GM23338 (cell line): ENCODE measurements around the gene PTK6. TPM values are rescaled to one million over a fixed set of nuclear protein-coding genes. Genes with fewer than 3 reads are reported as not detected.

Experiments used
- CTCF ChIP-seq, 2 experiments: fragments of 200-600 bp in 1 of 2; sonication (generic) in 1 of 2; conservative IDR thresholded peaks; 2 replicates each; pipeline versions ENCODE4 v1.5.1 to v1.6.1; 2016 to 2017; ENCODE audit warnings: antibody characterized with exemption in 2 of 2, low read depth in 2 of 2, mild to moderate bottlenecking in 2 of 2, moderate library complexity in 1 of 2
- ZNF462 ChIP-seq: fragments of 250-450 bp; sonication (Bioruptor Pico); IDR thresholded peaks from 2 replicates; pipeline ENCODE4 v1.5.0; 2020; ENCODE audit warnings: mild to moderate bottlenecking, moderate library complexity
- polyA plus RNA-seq: library from polyadenylated mRNA; unstranded; fragments of >200 nt; fragmentation: Nextera tagmentation; extraction: Ambion mirVana; gene quantifications from 2 replicates; pipeline ENCODE4 v1.2.1, GENCODE V29; 2016
- total RNA-seq: library from RNA; depleted of rRNA; stranded (reverse); fragments of >200 nt; shearing (Covaris generic); gene quantifications from 2 replicates; pipeline ENCODE4 v1.2.3, GENCODE V29; 2014
- TF ChIP-seq, protein P1 (sequence below): IDR thresholded peaks from 2 replicates; pipeline ENCODE4 v1.6.1; 2016; ENCODE audit warnings: antibody characterized with exemption
- TF ChIP-seq, protein P2 (sequence below): IDR thresholded peaks from one replicate; pipeline ENCODE4 v1.6.1; 2018; ENCODE audit warnings: antibody characterized with exemption; ENCODE audit not compliant: unreplicated experiment

PTK6 gene
- total and polyA plus RNA-seq, 2 experiments from 2014 or later, result 0.28 TPM; not detected in 1

DNA sequence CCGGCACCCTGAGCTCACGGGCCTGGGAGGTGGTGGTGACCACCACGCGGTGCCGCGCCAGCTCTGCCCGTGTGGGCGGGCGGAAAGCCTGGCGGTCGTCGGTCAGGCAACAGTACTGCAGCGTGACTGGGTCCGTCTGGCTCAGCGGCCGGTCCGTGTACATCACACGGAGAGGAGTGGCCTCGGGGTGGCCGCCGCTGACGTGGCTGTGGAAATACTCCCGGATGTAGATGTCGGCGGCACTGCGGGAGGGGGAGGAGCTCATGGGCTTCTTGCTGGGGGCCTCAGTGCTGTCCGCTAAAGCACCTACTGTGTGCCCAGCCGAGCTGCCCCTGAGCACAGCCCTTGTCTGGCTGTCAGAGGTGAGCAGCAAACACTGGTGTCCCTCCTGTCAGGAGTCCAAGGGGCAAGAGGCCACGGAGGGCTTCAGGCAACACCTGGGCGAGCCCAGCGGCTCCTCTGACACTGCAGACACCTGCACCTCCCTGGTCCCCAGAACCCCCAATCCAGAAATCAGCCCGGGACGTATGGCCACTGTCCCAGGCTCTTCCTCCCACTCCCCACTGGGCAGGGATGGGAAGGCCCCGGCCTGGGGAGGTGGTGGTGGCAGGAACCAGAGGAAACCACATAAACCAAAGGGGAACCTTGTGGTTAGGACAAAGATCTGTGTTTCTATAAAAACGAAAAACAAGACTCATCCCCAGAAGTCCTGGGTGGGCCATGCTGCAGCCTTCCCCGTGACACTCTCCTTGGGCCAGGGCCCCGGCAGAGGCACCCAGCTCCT is 30.4 kb upstream of the PTK6 start (continued):
- TF ChIP-seq ZNF462 (CRISPR knock-in tag) (no peak), CTCF (conservative IDR thresholded peaks at IDR 0.05; ENCODE audit: low read depth in 2 of 2) (no peak)
- TF ChIP-seq, protein P1, sequence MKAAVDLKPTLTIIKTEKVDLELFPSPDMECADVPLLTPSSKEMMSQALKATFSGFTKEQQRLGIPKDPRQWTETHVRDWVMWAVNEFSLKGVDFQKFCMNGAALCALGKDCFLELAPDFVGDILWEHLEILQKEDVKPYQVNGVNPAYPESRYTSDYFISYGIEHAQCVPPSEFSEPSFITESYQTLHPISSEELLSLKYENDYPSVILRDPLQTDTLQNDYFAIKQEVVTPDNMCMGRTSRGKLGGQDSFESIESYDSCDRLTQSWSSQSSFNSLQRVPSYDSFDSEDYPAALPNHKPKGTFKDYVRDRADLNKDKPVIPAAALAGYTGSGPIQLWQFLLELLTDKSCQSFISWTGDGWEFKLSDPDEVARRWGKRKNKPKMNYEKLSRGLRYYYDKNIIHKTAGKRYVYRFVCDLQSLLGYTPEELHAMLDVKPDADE, result no peak
- TF ChIP-seq, protein P2, sequence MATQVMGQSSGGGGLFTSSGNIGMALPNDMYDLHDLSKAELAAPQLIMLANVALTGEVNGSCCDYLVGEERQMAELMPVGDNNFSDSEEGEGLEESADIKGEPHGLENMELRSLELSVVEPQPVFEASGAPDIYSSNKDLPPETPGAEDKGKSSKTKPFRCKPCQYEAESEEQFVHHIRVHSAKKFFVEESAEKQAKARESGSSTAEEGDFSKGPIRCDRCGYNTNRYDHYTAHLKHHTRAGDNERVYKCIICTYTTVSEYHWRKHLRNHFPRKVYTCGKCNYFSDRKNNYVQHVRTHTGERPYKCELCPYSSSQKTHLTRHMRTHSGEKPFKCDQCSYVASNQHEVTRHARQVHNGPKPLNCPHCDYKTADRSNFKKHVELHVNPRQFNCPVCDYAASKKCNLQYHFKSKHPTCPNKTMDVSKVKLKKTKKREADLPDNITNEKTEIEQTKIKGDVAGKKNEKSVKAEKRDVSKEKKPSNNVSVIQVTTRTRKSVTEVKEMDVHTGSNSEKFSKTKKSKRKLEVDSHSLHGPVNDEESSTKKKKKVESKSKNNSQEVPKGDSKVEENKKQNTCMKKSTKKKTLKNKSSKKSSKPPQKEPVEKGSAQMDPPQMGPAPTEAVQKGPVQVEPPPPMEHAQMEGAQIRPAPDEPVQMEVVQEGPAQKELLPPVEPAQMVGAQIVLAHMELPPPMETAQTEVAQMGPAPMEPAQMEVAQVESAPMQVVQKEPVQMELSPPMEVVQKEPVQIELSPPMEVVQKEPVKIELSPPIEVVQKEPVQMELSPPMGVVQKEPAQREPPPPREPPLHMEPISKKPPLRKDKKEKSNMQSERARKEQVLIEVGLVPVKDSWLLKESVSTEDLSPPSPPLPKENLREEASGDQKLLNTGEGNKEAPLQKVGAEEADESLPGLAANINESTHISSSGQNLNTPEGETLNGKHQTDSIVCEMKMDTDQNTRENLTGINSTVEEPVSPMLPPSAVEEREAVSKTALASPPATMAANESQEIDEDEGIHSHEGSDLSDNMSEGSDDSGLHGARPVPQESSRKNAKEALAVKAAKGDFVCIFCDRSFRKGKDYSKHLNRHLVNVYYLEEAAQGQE, result no peak
